ENCODE results near the gene SMG6.

- no peak for TF ChIP-seq CTCF (IDR thresholded peaks at IDR 0.05; ENCODE audit: low read depth, low read length)
- TF ChIP-seq MAX (IDR thresholded peaks at IDR 0.05; ENCODE audit: low read depth, low read length) = no peak
Measured at GRCh38 chr17:2343421-2343820, 39.8 kb upstream of the SMG6 start.
